Activated T-cell treated with anti-CD3 and anti-CD28 coated beads for 4 hours (primary cell): ENCODE data around the gene PPIG.
"Not testable (repeated sequence)": the region's sequence is repeated elsewhere in the genome, so short reads cannot be mapped to it uniquely, and the experiment has no call there.

ENCODE experiments used
- DNase-seq: peaks from one replicate; pipeline ENCODE4 v3.0.0-alpha.2; 2020

PPIG gene

GRCh38 chr2:169596546-169596945 is 12.4 kb downstream of the PPIG start:
- DNase-seq = not testable (repeated sequence)

GRCh38 chr2:169598982-169599381 is 14.8 kb downstream of the PPIG start:
- DNase-seq = no peak

- no peak for DNase-seq
These were observed 15.4 kb downstream of the PPIG start for GRCh38 chr2:169599568-169599967.

- DNase-seq = no peak
These were observed 25.1 kb downstream of the PPIG start for GRCh38 chr2:169609264-169609663.

GRCh38 chr2:169613876-169614275 is 29.7 kb downstream of the PPIG start:
- DNase-seq = no peak

- not testable (repeated sequence) for DNase-seq
These were observed 31.8 kb downstream of the PPIG start for GRCh38 chr2:169615982-169616381.

- DNase-seq = no peak
These were observed 35.8 kb downstream of the PPIG start for GRCh38 chr2:169619946-169620345.

- DNase-seq = no peak
These were observed 36.4 kb downstream of the PPIG start for GRCh38 chr2:169620509-169620908.

GRCh38 chr2:169623235-169623634 is 39.1 kb downstream of the PPIG start:
- no peak for DNase-seq

GRCh38 chr2:169625781-169626180 is 41.6 kb downstream of the PPIG start:
- DNase-seq = no peak

GRCh38 chr2:169636440-169637097 is 52.4 kb downstream of the PPIG start:
- DNase-seq = no peak

GRCh38 chr2:169637620-169638019 is 53.5 kb downstream of the PPIG start:
- DNase-seq = no peak

- DNase-seq = no peak
These were observed 56.0 kb downstream of the PPIG start for GRCh38 chr2:169640104-169640503.

GRCh38 chr2:169641464-169641863 is 57.3 kb downstream of the PPIG start:
- DNase-seq = no peak

- DNase-seq = no peak
These were observed 60.0 kb downstream of the PPIG start for GRCh38 chr2:169644173-169644572.

GRCh38 chr2:169647496-169647895 is 63.3 kb downstream of the PPIG start:
- no peak for DNase-seq

- DNase-seq = no peak
These were observed 65.1 kb downstream of the PPIG start for GRCh38 chr2:169649278-169649677.

- DNase-seq = no peak
These were observed 69.5 kb downstream of the PPIG start for GRCh38 chr2:169653636-169654035.

GRCh38 chr2:169656164-169656563 is 72.0 kb downstream of the PPIG start:
- no peak for DNase-seq

GRCh38 chr2:169658877-169659276 is 74.7 kb downstream of the PPIG start:
- DNase-seq = no peak

- DNase-seq = no peak
These were observed 75.2 kb downstream of the PPIG start for GRCh38 chr2:169659320-169659719.

- DNase-seq = no peak
These were observed 77.1 kb downstream of the PPIG start for GRCh38 chr2:169661265-169661664.

- no peak for DNase-seq
These were observed 78.6 kb downstream of the PPIG start for GRCh38 chr2:169662744-169663143.

- no peak for DNase-seq
These were observed 79.1 kb downstream of the PPIG start for GRCh38 chr2:169663247-169663646.

- DNase-seq = no peak
These were observed 80.4 kb downstream of the PPIG start for GRCh38 chr2:169664600-169664977.
